Endometrial microvascular endothelial cells (primary cell): ENCODE results near the gene HEATR9. TPM values are rescaled to one million over a fixed set of nuclear protein-coding genes. Genes with fewer than 3 reads are reported as not detected.

ENCODE experiments used
- in situ Hi-C: cut with HindIII; loops from 2 replicates; pipeline ENCODE4 v1.10.0; 2017; ENCODE audit warnings: low sequenced_read_pairs, low pct_unique_long_range_greater_than_20kb; ENCODE audit errors: inconsistent ontology term
- total RNA-seq: library from RNA; depleted of rRNA; stranded (reverse); fragments of >200 nt; gene quantifications from one replicate; pipeline ENCODE4 v1.2.3, GENCODE V29; 2015; ENCODE audit errors: inconsistent ontology term

The HEATR9 gene
- total RNA-seq, 1 donor from 2014 or later = not detected

DNA sequence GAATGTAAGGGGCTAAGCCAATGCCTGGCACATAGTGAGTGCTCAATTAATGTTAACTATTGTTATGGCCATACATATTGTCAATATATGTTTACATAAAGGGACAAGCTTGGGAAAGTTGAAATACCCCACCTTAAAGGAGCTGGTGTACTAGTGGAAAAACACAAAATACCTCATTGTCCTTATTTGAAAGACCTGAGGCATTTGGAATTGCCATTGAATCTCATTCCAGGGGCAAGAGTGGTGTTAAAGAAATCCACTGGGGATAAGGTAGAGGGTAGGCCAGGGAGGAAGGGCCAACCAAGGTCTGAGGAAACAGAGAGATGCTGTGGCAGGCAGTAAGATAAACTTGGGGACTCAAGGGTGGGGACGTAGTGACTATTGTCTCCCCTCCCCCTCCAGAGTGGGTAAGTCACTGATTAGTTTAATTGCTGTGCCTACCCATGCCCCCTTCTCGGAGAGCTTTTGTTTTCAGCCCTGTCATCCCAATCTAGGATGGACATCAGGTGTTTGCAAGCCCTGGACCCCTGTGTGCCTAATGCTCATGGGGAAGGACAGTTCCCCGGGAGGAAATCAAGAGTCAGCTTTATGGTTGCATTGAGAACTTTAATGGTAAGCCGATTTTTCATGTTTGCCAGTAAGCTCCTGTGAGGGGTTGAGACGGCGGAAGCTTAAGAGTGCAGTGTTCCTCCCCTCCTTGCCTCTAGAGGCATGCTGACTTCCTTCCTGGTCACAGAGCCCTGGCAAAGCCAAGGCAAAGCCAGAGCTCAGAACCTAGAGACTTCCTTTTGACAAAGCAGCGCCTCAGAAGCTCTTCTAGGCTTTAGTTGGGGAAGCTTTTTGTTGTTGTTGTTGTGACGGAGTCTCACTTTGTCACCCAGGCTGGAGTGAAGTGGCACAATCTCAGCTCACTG is 2.5 kb upstream of the HEATR9 start:
- in situ Hi-C loops = no loop called here

DNA sequence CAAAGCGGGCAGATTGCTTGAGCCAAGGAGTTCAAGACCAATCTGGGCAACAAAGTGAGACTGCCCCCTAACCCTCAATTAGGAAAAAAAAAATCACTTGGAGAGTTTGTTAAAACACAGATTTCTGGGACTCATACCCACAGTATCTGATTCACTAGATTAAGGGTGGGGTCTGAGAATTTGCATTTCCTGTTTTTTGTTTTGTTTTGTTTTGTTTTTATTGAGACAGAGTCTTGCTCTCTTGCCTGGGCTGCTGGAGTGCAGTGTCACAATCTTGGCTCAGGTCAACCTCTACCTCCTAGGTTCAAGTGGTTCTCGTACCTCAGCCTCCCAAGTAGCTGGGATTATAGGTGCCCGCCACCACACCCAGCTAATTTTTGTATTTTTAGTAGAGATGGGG is 1.1 kb downstream of the HEATR9 start:
- in situ Hi-C loops = no loop called here

- in situ Hi-C loops = no loop called here
These were observed 2.2 kb downstream of the HEATR9 start for GRCh38 chr17:35866341-35866950.

DNA sequence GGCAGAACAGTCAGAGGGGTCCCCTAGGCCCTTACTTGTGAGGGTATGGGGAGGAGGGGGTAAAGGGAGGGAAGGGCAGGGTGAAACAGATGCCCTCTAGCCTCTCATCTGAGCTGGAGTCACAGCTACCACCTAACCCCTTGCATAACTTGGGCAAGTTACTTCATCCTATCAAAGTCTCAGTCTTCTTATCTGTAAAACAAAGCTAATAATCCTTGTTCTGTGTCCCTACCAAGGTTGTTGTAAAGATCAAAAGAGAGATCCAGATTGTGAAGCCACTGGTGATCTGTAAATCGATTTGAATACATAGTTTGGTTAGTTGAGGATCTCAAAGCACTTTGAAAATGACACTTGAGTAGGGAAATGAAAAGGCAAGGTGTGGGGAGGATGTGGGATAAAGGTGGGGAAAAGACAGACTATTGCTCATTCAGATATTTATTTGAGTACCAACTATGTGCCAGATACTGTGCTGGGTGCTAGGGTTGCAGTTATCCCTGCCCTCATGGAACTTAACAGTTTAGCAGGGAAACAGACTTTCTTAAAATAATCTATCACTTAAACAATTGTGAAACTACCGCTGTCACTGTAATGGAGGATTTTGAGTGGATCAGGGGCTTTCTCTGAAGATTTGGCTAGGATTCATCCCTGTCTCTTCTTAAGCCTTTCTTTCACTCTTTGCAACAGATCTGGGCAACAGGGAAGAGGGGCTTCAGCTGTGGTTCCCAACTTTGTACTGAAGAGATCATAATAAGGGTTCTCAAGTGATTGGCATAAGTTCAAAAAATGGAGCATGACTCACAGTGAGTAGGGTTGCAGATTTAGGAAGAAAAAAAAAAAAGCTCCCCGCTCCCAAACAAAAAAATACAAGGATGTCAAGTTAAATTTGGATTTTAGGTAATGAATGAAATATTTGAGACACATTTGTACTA is 3.0 kb downstream of the HEATR9 start:
- in situ Hi-C loops = no loop called here

- in situ Hi-C loops = no loop called here
These were observed 3.8 kb downstream of the HEATR9 start for GRCh38 chr17:35864853-35865252.

GRCh38 chr17:35856603-35857002 is 12.1 kb downstream of the HEATR9 start:
- in situ Hi-C loops = no loop called here

DNA sequence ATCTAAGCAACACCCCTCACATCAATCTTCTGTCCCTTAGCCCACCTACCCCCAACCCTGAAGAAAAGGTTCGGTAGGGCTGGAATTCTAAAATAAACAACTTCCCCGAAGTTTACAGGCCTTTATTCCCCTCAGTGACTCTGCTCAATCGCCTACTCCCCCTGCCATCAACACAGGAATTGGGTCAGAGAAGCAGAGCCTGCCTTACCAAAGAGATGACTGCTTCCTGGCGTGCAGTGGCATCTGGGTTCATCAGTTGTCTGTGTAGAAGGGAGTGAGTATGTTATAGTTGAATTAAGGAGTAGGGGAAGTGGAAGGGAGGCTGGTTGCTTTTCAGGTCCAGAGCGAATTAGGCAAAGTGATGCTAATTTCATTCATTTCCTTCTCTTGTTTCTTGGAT is 12.7 kb downstream of the HEATR9 start:
- in situ Hi-C loops = no loop called here

DNA sequence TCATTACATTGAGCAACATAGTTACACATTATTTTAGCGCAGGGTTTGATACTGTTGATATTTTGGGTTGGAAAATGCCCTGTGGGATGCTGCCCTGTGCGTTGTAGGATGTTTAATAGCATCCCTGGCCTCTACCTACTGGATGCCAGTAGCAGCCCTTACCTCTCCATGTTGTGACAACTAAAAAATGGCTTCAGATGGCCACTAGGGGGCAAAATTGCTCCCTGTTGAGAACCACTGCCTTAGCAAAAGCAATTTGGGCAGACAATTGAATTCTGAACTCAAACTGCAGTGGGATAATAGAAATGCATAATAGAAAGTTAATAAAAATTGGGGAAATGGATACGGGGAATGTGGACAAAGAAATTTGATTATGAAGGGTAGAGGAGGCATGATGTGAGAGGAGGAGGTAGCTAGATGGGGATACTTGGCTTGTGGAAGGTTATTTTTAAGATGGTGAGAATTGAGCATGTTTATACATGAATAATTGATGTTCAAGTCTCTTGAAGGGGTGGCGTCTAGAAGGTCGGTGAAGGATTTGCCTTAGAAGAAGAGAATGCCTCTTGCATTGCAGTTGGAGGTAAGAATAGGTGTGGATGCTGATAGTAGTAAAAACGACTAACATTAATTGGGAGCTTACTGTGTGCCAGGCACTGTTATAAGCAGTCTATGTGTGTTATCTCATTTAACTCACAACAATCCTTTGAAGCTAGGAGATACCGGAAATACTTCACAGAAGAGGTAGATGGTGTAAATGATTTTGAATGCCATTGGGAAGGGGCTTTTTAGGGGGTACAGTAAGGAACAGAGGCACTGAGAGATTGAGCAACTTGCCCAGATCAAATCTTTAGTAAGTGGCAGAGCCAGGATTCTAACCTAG is 19.0 kb downstream of the HEATR9 start:
- in situ Hi-C loops = no loop called here

DNA sequence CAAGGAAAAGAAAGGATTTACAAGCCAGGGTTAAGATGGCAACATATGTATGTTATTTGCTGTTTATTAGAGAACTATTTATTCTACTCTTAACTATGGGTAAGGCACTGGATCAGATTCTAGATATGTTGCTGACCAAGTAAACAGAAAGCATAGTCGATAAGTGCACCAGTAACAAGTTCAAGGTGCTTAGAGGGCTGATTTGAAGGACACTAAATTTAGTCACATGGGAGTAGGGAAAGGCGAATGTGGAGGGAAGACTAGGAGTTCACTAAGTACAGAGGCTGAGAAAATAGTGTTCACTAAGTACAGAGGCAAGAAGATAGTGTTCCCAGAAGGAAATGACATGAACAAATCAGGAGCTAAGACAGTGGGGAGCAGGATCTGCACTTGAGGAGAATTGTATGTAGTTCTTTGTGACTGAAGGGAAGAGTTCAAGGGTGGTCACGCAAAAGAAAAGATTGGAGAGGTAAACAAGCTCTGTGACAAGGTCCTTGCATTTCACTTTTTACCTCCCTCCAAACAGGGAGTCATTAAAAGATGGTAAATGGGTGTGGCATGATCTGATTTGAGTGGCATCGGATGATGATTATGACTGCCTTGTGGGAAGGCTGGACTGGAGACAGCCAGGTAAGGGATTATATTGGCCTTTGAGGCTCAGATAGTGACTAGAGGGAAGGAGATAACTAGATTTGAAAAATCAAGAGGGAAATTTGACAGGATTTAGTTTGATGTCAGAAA is 20.9 kb downstream of the HEATR9 start:
- in situ Hi-C loops = no loop called here

DNA sequence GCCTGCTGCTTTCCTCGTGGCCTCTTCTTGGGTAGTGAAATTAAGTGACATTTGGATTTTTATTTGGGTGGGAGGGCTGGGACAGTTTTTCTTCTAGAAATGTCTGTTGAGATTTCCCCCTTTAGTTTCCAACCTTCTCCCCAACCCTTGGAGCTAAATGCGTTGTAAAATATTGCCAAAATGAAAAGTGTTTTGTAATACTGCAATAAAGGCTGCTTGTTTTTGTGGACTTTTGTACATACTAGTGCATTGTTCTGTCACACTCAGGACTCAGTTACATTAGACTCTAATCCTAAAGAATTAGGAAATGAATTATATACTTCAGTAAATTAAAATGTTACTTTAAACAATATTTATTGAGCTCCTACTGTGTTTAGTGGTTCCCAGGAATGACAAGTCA is 21.7 kb downstream of the HEATR9 start:
- in situ Hi-C loops = no loop called here

- in situ Hi-C loops = no loop called here
These were observed 22.5 kb downstream of the HEATR9 start for GRCh38 chr17:35846055-35846809.

GRCh38 chr17:35844547-35844946 is 24.1 kb downstream of the HEATR9 start:
- in situ Hi-C loops = no loop called here

- in situ Hi-C loops = no loop called here
These were observed 25.0 kb downstream of the HEATR9 start for GRCh38 chr17:35843698-35844097.

DNA sequence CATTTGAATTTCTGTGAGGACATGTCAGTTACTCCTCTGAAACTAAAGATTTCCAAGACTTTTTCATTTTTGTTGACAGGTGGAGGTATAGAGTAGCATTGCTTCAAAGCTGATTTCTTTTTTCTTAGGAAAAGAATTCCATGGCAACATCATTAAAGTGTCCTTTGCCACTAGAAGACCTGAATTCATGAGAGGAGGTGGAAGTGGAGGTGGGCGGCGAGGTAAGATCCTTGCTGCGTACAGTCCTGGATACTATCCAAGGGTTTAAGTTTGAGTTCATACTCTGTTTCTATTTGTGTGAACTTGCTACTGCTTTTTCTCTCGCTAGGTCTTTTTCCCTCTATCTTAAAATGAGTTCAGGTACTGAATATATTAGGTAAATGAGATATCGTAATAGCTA is 26.5 kb downstream of the HEATR9 start:
- in situ Hi-C loops = no loop called here

- in situ Hi-C loops = no loop called here
These were observed 27.2 kb downstream of the HEATR9 start for GRCh38 chr17:35841505-35841904.

DNA sequence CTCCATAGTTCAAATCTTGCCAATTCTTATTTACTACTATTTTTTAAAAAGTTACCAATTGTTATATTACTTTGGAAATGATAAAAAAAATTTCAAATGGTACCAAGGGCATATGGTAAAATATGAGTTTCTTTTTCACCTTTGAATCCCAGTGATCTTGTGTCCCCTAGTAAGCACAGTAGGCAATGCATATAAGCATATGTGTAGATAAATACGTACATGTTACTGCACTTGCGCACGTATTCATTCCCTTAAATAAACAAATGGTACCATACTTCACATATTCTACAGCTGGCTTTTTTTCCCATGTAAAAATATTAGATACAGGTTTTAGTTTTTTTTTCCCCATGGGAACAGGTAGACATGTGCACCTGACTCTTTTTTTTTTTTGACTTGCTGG is 27.6 kb downstream of the HEATR9 start:
- in situ Hi-C loops = no loop called here

- in situ Hi-C loops = no loop called here
These were observed 43.5 kb downstream of the HEATR9 start for GRCh38 chr17:35825206-35825605.
